ENCODE data around the gene TSR1. TPM values are rescaled to one million over a fixed set of nuclear protein-coding genes. Genes with fewer than 3 reads are reported as not detected.

TSR1 gene
- total RNA-seq, 1 experiment from 2014 or later, result 67.3 TPM

DNA sequence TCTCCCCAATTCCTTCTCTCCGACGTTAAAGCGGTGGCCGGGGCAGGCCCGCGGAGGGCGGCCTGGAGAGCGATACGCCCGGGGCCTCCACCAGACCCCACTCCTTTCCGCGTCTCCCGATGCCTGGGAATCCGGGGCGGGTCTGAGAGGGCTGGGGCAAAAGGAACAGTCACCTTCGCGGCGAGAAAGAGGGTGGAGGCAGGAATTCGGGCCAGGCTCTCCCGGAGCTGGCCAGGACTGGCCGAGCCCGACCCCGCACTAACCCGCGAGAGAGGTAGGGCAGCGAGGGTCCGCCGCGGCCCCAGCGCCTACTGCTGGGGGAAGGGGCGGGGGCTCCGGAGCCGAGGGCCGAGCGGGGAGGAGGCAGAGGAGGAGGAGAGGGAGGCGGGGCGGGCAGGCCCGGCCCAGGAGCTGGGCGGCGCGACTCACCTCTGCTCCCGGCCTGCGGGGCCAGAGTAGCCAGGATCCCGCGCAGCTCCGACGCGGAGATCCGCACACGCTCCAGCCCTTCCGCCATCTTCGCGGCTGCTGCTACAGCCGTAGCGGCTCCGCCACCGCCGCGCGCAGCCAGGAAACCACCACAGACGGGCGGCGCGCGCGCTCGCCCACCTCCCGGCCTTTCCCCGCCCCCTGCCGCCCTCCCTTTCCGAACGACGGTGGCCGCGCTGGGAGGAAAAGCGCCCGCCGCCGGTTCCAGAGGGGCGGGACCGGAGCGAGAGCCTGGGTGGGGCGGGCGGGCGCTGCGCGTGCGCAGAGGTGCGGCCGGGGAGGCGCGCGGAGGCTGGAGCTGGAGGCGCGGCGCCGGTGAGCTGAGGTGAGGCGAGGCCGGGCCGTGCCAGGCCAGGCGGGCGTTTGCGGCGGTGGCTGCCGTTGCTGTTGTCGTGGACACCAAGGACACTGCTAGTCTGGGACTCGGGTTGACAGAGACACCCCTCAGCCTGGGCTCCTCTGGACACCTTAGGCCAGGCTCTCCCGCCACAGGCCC, 32.8 kb downstream of the TSR1 start, which contains the start of the genes SMG6 and SRR:
Gene SMG6 (minus strand): TSS at position 582 of the 985 bp plus-strand sequence. CDS start 65 bp downstream, at position 517.
Gene SRR (plus strand): TSS at position 747 of the 985 bp plus-strand sequence. CDS start 11,611 bp downstream, outside the sequence.
- H3K27me3 Mint-ChIP-seq (ENCODE audit: insufficient read depth, unreplicated experiment), result no peaks in the 10 kb centered on the region
- H3K9me3 Mint-ChIP-seq (ENCODE audit: unreplicated experiment), result no peaks in the 10 kb centered on the region
- no peaks in the 10 kb centered on the region; the same call in 1 of the 2 replicates for H3K36me3 ChIP-seq (ENCODE audit: control insufficient read depth, insufficient read depth, low read length)
- peak within 1 kb of the TSS; percentile 73 for H3K4me3 ChIP-seq (ENCODE audit: low read depth, low read length)
- no peaks in the 10 kb centered on the region for H3K4me1 ChIP-seq
- H3K4me1 Mint-ChIP-seq (ENCODE audit: low read depth, unreplicated experiment), result peaks cover 13% of the 10 kb centered on the region
- BruUV-seq (replicated peaks), result no TSS peak
- peak; percentile 90 to 92 for DNase-seq
- no peaks in the 10 kb centered on the region for H3K27me3 ChIP-seq (replicated peaks; ENCODE audit: control insufficient read depth, insufficient read depth, low read length)
- ChIA-PET POLR2A (interaction anchor here (0.6 to 1.9 kb wide), 17 partner anchors 13 to 587 kb away, joined by 3 to 28 read pairs (median 4); partner anchors contain the start of gene TSR1), CTCF (interaction anchor here (0.7 to 1.8 kb wide), 9 partner anchors 33 to 549 kb away, joined by 3 to 15 read pairs (median 4); partner anchors contain the start of gene TSR1)
- peak within 1 kb of the TSS; percentile 72 for H3K27ac Mint-ChIP-seq (ENCODE audit: unreplicated experiment)
- H3K36me3 Mint-ChIP-seq (ENCODE audit: insufficient read depth, unreplicated experiment), result peaks cover 27% of the 10 kb centered on the region
- TF ChIP-seq, protein P1, sequence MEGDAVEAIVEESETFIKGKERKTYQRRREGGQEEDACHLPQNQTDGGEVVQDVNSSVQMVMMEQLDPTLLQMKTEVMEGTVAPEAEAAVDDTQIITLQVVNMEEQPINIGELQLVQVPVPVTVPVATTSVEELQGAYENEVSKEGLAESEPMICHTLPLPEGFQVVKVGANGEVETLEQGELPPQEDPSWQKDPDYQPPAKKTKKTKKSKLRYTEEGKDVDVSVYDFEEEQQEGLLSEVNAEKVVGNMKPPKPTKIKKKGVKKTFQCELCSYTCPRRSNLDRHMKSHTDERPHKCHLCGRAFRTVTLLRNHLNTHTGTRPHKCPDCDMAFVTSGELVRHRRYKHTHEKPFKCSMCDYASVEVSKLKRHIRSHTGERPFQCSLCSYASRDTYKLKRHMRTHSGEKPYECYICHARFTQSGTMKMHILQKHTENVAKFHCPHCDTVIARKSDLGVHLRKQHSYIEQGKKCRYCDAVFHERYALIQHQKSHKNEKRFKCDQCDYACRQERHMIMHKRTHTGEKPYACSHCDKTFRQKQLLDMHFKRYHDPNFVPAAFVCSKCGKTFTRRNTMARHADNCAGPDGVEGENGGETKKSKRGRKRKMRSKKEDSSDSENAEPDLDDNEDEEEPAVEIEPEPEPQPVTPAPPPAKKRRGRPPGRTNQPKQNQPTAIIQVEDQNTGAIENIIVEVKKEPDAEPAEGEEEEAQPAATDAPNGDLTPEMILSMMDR (IDR thresholded peaks at IDR 0.05; ENCODE audit: insufficient read depth in 1 of 2, low read depth in 1 of 2, low read length in 1 of 2, severe bottlenecking in 1 of 2, unreplicated experiment in 1 of 2), result no peak
- H3K4me3 Mint-ChIP-seq (ENCODE audit: unreplicated experiment), result peak within 1 kb of the TSS; percentile 80
- intact Hi-C loops (cut with micrococcal nuclease; ENCODE audit: unreplicated experiment), result loop anchor here (1.0 kb wide), 1 partner anchor 33 kb away; the partner anchor contains the start of gene TSR1
- no peaks in the 10 kb centered on the region for H3K9me3 ChIP-seq

DNA sequence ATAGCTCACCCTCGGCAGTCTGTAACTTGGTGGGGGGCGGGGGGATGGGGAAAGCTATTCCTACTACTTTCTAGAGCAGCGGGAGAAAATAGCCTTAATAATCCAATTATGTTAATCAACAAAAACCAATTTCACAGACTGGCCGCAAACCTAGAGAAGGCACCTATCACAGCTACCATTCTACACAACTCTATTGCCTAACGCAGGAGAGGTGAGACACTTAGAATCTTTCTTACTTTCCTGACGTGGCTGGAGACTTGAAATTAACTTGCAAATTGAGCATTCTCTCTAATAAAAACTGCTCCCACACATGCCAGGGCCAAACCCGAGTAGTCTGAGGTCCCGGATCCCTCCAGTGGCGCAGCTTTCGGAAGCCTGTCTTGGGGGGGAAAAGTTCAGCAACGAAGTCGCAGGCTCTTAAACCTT, 33.5 kb downstream of the TSR1 start:
- H3K9me3 ChIP-seq, result no peaks in the 10 kb centered on the region
- Mint-ChIP-seq H3K36me3 (ENCODE audit: insufficient read depth, unreplicated experiment) (peaks cover 27% of the 10 kb centered on the region), H3K27me3 (ENCODE audit: insufficient read depth, unreplicated experiment) (no peaks in the 10 kb centered on the region), H3K9me3 (ENCODE audit: unreplicated experiment) (no peaks in the 10 kb centered on the region), H3K4me1 (ENCODE audit: low read depth, unreplicated experiment) (peaks cover 13% of the 10 kb centered on the region), H3K4me3 (ENCODE audit: unreplicated experiment) (peak overlapping the region; percentile 80), H3K27ac (ENCODE audit: unreplicated experiment) (peak overlapping the region; percentile 72)
- POLR2A ChIA-PET, result interaction anchor here (0.8 to 1.9 kb wide), 8 partner anchors 20 to 90 kb away, joined by 3 to 28 read pairs (median 7); partner anchors contain the start of gene TSR1
- intact Hi-C loops (cut with micrococcal nuclease; ENCODE audit: unreplicated experiment), result loop anchor here (1.0 kb wide), 1 partner anchor 34 kb away; the partner anchor contains the start of gene TSR1
- BruUV-seq (replicated peaks), result TSS peak; percentile 46
- no peaks in the 10 kb centered on the region for H3K27me3 ChIP-seq (replicated peaks; ENCODE audit: control insufficient read depth, insufficient read depth, low read length)
- H3K4me1 ChIP-seq, result no peaks in the 10 kb centered on the region
- TF ChIP-seq, protein P1 (IDR thresholded peaks at IDR 0.05; ENCODE audit: insufficient read depth in 1 of 2, low read depth in 1 of 2, low read length in 1 of 2, severe bottlenecking in 1 of 2, unreplicated experiment in 1 of 2), result no peak
- H3K36me3 ChIP-seq (ENCODE audit: control insufficient read depth, insufficient read depth, low read length), result no peaks in the 10 kb centered on the region; the same call in 1 of the 2 replicates
- DNase-seq, result no peak
- CTCF ChIA-PET, result interaction anchor here (0.6 to 1.8 kb wide), 4 partner anchors 33 to 129 kb away, joined by 3 to 15 read pairs (median 4); no protein-coding TSS in a partner anchor
- H3K4me3 ChIP-seq (ENCODE audit: low read depth, low read length), result peak overlapping the region; percentile 73

DNA sequence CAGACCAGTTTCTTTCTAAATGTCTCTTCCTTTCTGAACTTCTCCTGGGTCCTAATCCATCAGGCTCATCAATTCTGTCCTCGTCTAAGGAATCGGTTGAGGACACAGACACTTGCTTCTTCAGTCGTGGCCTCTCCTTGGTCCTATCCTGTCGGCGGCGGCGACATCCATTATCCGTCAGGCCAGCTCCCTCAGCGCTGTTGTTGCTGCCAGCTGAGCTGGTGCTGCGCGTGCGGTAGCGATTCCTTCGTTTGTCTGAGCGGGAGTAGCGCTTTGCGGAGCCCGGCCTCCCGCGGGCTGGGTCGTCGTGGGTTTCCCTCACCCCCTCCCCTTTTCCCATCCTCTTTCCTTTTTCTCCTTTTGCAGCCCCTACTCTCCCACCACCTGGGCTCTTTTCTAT, 36.5 kb downstream of the TSR1 start:
- ChIA-PET POLR2A (no interaction called here), CTCF (no interaction called here)
- Mint-ChIP-seq H3K27me3 (ENCODE audit: insufficient read depth, unreplicated experiment) (no peaks in the 10 kb centered on the region), H3K27ac (ENCODE audit: unreplicated experiment) (no peak overlapping the region), H3K4me1 (ENCODE audit: low read depth, unreplicated experiment) (peaks cover 6% of the 10 kb centered on the region), H3K9me3 (ENCODE audit: unreplicated experiment) (no peaks in the 10 kb centered on the region), H3K36me3 (ENCODE audit: insufficient read depth, unreplicated experiment) (peaks cover 41% of the 10 kb centered on the region), H3K4me3 (ENCODE audit: unreplicated experiment) (no peak overlapping the region)
- Histone ChIP-seq H3K9me3 (no peaks in the 10 kb centered on the region), H3K27me3 (replicated peaks; ENCODE audit: control insufficient read depth, insufficient read depth, low read length) (no peaks in the 10 kb centered on the region), H3K4me3 (ENCODE audit: low read depth, low read length) (no peak overlapping the region), H3K4me1 (no peaks in the 10 kb centered on the region), H3K36me3 (ENCODE audit: control insufficient read depth, insufficient read depth, low read length) (peaks cover 3% of the 10 kb centered on the region)
- no peak for DNase-seq
- intact Hi-C loops (cut with micrococcal nuclease; ENCODE audit: unreplicated experiment), result no loop called here
- TF ChIP-seq, protein P1 (IDR thresholded peaks at IDR 0.05; ENCODE audit: insufficient read depth in 1 of 2, low read depth in 1 of 2, low read length in 1 of 2, severe bottlenecking in 1 of 2, unreplicated experiment in 1 of 2), result no peak
- BruUV-seq (replicated peaks), result no TSS peak

All from Caco-2 (cell line).